Fibroblast of skin of left biceps (primary cell): Measurements from ENCODE around the gene EDN2.

Experiments
- DNase-seq, 2 experiments: peaks; one replicate each; pipeline ENCODE4 v3.0.0-alpha.2; 2013; ENCODE audit warnings: low read depth in 2 of 2

EDN2 gene

DNA sequence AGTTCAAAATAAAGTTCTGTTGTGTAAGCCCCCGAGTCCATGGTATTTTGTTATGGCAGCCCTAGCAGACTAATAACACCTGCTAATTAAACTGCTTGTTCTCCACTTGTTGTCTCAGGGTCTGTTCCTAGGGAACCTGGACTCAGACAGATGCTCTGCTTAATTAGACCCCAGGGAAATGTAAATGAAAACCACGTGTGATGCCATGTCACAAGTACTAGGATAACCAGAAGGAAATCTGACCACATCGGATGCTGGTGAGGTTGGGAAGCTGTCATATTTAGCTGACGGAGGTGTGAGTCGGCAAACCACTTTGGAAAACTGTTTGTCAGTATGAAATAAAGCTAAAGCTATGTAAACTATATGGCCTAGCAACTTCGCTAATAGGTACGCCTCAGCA, 19.6 kb downstream of the EDN2 start:
- DNase-seq = no peak

DNA sequence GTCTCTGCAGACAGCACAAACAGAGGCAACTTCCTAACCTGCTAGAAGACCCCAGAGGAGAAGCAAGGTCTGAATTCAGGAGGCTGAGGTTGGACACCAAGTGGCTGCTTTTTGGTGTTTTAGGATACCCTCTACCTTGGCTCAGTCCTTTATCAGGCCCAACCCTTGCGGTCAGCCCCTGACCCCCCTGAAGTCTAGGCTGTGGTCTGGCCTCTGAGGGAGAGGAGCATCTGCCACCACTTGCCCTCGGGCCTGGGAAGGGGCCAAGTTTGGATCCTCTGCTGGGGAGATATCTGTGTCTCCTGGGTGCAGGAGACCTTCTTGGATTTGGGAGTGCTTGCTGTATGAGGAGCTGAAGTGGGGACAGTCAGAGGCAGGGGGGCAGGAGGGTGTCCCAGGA, 21.0 kb downstream of the EDN2 start:
- DNase-seq = no peak

DNA sequence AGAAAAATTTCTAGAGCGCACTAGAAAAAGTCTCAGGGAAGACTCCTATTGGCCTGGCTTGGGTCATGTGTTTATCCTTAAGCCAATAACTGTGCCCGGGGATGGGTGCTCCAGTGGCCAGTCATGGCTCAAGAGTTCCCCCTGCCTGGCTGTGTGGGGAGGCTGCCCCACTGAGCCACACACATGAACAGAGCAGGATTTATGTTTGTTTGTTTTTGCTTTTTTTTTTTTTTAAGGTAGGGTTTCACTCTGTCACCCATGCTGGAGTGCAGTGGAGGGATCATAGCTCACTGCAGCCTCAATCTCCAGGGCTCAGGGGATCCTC, 21.8 kb downstream of the EDN2 start:
- DNase-seq = no peak

GRCh38 chr1:41461790-41462679, 22.4 kb downstream of the EDN2 start:
- no peak for DNase-seq

- DNase-seq = no peak
Observed at GRCh38 chr1:41456847-41457540, 27.5 kb downstream of the EDN2 start.

DNA sequence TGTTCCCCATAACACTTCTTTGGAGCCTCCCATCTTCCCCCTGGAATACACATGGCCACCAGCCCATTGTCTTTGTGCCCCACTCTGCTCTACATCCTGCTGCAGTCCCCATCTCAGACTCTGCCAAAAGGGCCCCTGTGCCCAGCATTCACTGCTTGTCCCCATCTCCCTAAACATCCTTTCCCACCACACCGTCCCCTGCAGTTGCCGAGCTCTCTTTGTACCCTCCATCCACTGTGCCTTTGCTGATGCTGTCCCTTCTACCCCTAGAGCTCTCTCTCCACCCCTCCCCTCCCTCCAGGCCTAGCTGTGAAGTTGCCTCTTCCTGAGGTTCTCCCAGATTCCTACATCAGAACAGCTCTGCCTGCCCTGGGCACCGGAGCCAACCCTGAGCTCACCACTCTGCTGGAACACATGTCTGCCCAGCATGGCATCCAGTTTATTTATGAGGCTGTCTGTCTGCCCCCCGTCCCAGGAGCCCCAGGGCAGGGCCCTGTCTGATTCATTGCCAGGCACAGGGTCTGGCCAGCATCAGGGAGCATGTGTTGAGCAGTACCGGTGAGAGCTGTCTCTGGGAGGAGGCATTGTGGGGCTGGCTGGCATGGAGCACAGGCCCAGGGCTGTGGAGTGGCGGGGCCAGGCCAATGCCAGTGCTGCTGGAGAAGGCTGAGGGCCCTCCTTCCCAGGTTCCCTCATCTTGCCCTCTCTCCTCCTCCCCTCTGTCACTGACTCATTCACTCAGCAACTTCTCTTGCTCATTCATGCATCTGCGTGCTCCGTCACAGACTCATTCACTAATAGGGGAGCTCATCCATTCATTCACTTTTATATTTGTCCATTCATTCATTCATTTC, 28.8 kb downstream of the EDN2 start:
- DNase-seq = no peak

- DNase-seq = no peak
Observed at GRCh38 chr1:41454406-41454805, 30.1 kb downstream of the EDN2 start.

GRCh38 chr1:41452704-41453290, 31.7 kb downstream of the EDN2 start:
- no peak for DNase-seq

DNA sequence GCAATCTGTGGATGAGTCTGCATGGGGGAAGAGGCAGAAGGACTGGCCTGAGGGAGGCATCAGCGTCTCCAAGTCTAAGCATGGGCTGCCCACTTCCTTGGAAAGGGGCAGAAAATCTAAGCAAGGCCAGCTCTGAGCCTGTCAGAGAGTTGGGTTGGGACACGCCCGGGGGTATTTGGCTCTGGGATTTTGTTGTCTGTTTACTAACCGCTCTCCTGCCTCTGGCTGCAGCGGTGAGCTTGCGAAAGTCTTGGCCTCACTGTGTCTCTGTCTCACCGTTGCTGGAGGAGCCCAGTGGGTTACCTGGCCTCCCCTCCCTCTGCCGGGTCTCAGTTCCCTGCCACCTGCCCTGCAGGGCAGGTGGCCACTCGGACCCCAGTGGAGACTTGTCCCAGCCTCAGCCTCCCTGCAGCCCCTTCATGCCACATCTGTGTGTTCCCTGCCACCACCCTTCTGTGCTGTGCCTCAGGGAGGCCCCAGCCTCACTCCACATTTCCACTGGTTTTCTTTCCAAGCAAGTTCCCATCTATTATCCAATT, 33.7 kb downstream of the EDN2 start:
- DNase-seq = no peak

- DNase-seq = no peak
Observed at GRCh38 chr1:41449326-41449921, 35.1 kb downstream of the EDN2 start.

DNA sequence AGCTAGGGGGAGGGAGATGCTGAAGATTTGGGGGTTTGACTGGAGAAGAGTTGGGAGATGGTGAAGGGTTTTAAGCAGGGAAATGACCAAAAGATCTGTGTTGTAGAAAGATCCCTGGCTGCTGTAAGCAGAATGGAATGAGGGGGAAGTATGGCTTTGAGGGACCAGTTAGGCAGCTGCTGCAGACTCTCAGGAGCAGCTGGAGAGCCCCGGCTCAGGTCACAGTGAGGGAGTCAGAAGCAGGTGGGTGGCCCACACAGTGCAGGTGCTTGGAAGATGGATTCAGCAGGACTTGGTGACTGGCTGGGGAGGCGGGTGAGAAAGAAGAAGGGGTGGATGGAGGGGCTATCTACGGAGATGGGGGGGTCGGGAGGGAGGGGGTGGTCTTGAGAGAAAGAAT, 35.7 kb downstream of the EDN2 start:
- DNase-seq = no peak

DNA sequence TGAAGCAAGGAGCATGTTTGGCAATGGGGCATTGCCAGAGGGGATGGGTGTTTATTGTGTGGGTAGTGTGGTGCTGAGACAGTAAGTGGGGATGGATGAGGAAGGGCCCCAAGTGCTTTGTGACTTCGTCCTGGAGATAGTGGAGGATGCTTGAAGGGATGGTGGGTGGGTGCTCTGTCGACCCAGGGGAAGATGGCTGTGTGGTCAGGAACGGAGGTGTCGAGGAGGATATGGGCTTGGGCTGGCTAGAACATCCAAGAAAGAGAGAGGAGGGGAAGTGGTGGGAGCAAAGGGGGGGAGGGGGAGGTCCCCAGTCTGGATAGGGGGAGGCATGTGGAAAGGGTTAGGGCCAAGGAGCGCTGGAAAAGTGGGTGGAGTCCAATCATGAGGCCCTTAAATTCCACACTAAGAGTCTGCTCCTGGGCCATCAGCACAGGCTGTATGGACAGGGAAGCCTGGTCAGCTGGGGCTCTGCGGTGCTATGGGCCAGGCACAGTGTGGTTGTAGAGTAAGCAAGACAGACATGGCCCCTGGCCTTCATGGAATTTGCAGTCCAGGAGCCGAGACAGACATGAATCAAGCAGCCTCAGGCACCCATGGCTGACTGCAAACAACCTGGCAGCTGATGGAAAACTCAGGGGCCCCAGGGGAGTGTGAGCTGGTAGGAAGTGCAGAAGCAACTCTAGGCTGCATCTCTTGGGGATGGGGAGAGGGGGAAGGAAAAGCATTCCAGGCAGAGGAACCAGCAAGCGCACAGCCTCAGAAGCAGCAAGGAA, 36.3 kb downstream of the EDN2 start:
- DNase-seq = no peak

- no peak for DNase-seq
Observed at GRCh38 chr1:41446851-41447610, 37.5 kb downstream of the EDN2 start.

GRCh38 chr1:41444785-41445184, 39.7 kb downstream of the EDN2 start:
- DNase-seq = no peak

DNA sequence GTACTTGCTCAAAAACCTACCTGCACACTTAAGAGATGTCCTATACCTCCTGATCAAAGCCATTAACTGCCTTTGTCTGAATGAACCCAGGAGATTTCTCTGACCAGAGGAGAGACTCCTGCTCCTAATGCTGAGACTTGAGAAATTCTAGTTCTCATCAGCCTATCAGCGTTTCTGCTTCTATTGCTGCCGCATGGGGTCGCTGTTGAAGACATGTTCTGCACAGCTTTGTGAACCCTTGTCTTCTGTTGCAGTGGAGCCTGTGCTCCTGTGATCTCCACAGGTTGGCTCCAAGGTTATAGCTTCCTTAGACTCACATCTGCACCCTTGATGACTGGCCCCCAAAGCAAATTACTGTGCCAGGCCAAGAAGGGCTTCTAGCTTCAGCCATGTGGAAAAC, 40.2 kb downstream of the EDN2 start:
- DNase-seq = no peak

DNA sequence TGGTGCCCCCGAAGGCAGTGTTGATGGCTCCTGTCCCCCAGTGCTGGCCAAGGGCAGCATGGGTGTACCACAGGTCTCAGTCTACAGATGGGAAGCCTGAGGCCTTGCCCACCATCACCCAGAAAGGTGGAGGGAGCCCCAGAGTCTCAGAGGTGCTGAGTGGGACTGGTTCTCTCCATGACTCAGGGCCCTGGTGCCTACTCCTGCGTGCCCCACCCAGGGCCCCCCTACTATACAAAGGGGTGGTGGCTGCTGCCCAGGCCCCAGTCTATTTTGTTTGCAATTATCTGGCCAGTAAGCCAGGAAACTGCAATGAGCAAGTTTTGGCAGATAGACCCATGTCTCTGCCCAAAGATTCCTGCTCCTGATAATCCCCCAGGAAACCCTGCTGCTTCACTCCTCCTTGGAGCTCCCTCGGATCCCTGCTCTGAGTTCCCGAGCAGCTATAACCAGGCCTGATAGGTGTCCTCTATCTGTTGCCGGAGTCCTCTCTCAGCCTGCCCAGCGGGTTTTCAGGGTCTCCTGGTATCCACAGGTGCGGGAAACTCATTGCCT, 41.7 kb downstream of the EDN2 start:
- no peak for DNase-seq

DNA sequence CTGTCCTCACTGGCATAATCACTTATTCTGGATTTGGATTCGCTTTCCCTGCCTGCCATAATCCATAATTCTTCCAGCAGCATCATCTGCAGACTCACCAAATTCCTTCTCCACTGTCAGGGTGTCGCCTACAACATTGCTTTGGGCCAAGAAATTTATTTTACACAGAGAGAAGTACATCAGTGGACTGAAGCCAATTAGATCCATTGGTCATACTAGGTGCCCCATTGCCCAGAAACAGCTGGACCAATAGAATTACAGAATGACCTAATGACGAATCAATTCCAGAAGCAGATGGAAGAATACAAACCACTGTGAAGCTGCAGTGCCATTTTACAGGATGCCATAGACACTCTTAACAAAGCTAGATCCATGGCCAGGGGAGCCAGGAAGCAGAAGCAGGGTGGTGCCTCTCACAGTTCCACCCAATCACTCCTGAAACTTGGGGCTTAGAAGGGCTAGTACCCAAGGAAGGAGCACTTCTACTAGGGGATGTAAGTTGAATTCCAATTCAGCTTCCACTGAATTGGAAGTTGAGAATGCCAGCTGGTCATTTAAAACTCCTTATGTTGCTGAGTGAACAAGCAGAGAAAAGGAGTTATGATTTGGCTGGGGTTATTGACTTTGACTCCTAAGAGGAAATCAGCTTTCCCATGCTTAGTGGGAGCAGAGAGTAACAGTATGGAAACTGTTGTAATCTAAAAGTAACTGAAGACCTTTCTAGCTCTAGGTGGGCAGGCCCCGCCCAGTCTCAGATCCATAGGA, 44.0 kb downstream of the EDN2 start:
- DNase-seq = no peak

- no peak for DNase-seq
Observed at GRCh38 chr1:41439234-41439633, 45.2 kb downstream of the EDN2 start.

- no peak for DNase-seq
Observed at GRCh38 chr1:41438711-41439110, 45.8 kb downstream of the EDN2 start.
